GM18873 (cell line): ENCODE results near the gene LENEP.

Source experiments
- ATAC-seq: cut with Tn5 transposase; IDR thresholded peaks from one replicate; pipeline ENCODE4 v1.9.1; 2021; ENCODE audit warnings: mild to moderate bottlenecking, moderate library complexity, moderate number of reproducible peaks; ENCODE audit not compliant: unreplicated experiment, low FRiP score

The LENEP gene

GRCh38 chr1:155043301-155043702 lies 49.9 kb downstream of the LENEP start:
- ATAC-seq = no peak

- no peak for ATAC-seq
Observed at GRCh38 chr1:155043793-155044192, 50.4 kb downstream of the LENEP start.
